HTERT RPE-1 (cell line): ENCODE measurements around the gene AP5Z1.

Source experiments
- in situ Hi-C: fragments of 300-500 bp; cut with MboI; formaldehyde crosslinking; loops from 4 replicates; pipeline ENCODE4 v1.14.3; 2020; ENCODE audit warnings: low sequenced_read_pairs

The AP5Z1 gene

GRCh38 chr7:4819560-4820404 lies 44.4 kb downstream of the AP5Z1 start:
- in situ Hi-C loops: no loop called here

GRCh38 chr7:4820405-4820966 lies 45.1 kb downstream of the AP5Z1 start:
- in situ Hi-C loops: no loop called here

DNA sequence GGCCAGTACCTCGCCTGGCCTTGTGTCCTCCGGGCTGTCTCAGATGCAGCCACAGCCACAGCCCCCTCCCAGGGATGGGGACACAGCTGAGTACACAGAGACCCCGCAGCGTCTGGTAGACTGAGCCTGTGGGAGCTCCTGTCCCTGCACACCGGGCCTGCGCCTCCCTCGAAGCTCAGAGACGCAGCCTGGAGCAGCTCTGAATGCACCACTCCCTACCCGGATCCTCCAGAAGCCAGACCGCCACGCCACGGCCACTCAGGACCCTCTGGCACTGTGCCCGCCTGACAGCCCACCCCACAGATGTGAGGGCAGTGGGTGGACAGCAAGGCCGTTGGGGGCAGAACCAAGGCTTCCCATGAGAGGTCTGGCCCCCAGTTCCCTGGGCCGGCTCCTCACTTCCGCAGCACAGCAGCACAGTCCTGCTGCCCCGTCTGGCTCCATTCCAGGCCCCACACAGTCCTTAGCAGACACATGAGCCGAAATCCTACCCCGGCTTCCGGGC lies 45.6 kb downstream of the AP5Z1 start:
- in situ Hi-C loops: no loop called here

- in situ Hi-C loops: no loop called here
Measured at GRCh38 chr7:4822677-4823076, 47.3 kb downstream of the AP5Z1 start.

DNA sequence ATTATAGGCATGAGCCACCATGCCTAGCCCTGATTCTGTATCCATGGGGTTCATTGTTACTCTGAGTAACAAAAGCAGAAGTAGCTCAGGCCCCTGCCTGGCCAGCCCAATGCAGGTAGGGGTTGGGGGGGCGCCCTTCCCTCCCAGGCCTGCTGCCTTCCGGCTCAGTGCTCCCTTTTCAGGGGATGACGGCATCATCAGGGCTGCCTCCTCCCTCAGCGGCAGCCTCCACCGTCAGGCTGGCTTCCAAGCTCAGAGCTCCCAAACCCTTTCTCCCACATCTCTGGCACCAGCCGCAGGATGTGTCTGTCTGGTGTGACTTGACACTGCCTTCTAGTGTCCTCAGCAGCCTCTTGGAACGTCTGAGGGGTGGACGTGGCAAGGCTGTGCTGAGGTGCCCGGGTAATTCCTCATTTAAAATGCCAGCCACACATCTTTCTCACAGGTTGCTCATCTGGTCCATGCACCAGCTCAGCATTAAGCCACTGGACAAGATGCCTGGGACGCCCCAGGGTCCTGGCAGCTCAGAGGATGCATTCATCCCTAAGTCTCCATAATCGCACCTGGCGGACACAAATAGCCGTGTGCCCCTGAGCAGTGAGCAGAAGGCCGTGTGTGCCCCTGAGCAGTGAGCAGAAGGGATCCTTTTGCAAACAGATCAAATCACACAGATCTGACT lies 48.2 kb downstream of the AP5Z1 start:
- in situ Hi-C loops: no loop called here

DNA sequence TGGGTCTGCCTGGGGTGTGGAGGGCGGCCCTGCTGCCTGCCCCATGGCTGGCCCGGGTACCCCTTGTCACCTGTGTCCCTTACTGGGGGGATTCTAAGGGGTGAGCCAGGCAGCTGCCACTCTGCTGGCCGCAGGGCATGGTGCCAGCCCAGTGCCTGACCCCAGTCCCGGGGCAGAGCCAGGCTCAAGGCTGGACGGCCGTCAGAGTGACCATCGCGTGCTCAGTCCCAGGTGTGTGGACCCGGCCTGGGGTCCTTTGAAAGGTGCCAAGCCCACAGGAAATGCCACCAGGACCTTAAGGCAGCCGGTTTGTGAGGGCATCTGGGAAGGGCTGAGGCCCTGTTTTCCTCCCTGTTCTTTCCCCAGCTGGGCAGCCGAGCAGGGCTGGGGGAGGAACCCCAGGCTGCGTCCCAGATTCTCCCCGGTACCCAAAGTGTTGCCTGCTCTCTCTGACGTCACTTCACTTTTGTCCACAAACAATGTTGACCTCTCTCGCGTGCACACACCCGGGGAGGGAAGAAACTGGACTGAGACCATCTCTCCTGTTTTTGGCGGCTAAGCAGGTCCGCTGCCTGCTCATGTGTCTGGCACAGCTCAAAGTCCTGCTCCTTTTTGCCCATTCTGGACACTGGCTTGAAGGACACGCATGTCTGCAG lies 48.8 kb downstream of the AP5Z1 start:
- in situ Hi-C loops: no loop called here

GRCh38 chr7:4825081-4825480 lies 49.7 kb downstream of the AP5Z1 start:
- in situ Hi-C loops: no loop called here

DNA sequence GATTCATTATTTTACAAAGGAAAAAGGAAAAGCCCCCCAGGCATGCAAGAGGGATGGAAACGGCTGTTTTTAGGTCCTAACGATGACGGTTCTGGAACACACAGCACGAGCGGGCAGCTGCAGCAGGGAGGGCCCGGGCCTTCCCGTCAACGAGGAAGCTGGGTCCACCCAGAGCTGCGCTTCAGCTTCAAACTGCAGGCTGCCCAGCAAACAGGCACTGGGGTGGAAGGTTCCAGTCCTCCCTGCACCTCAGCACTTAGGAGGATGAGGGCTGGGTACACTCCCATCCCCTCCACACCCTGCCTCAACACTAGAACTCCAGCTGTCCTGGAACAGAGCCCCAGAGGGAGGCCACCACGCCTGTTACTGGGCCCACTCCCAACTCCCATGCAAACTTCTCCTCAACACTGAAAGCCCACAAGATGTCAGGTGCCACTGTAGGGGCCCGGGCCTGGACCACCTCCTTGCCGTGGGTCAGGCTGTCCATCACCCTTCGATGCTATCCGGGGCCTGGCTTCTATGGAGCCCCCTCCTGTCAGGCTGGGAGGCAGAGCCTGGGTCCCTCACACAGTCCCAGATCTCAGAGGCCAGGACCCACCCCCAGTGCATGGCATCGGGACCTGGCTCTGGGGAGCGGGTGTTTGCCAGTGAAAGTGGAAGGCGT lies 53.4 kb downstream of the AP5Z1 start:
- in situ Hi-C loops: no loop called here

DNA sequence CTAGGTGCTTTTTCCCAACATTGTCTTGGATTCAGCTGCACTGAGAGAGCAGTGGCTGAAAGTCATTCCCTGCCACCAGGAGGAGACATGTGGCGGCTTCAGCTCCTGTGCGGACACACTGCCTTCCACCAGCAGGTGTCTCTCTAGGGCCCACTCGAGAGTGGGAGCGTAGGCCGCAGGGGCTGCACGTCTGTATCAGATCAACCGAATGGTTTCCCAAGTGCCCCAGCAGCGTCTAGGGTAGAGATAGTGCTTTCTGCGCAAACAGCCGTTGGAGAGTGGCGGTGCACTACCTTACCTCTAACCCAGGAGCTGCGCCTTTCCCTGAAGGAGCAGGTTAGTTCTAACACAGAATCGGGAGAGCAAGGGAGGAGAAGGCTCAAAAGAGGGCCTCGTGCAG lies 54.8 kb downstream of the AP5Z1 start:
- in situ Hi-C loops: no loop called here

DNA sequence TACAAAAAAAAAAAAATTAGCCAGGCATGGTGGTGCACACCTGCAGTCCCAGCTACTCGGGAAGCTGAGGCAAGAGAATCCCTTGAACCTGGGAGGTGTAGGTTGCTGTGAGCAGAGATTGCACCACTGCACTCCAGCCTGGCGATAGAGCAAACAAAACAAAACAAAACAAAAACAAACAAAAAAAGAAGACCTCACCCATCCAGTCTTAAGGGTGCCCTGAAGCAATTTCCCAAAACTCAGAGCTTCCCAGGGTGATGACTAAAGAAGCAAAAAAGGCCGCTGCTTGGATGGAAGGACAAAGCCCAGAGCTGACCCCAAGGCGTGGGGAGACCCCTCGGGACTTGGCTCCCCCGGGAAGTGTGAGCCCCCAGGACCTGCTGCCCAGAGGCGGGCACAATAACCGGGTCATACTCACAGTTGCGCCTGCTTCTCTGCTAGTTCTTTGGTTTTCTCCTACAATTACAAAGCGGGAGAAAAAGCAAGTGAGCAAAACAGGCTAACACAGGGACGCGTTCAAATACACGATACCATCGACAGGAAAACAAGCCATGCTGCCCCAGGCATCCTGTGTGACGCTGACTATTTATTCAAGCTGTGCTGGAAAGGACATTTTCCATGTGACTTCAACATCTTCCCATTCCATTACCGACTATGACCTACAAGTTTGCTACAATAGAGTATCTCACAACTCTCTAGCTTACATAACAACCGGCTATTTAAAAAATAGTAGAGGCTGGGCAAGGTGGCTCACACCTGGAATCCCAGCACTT lies 56.5 kb downstream of the AP5Z1 start:
- in situ Hi-C loops: no loop called here

- in situ Hi-C loops: no loop called here
Measured at GRCh38 chr7:4832711-4833110, 57.3 kb downstream of the AP5Z1 start.

- in situ Hi-C loops: no loop called here
Measured at GRCh38 chr7:4833176-4833575, 57.8 kb downstream of the AP5Z1 start.

DNA sequence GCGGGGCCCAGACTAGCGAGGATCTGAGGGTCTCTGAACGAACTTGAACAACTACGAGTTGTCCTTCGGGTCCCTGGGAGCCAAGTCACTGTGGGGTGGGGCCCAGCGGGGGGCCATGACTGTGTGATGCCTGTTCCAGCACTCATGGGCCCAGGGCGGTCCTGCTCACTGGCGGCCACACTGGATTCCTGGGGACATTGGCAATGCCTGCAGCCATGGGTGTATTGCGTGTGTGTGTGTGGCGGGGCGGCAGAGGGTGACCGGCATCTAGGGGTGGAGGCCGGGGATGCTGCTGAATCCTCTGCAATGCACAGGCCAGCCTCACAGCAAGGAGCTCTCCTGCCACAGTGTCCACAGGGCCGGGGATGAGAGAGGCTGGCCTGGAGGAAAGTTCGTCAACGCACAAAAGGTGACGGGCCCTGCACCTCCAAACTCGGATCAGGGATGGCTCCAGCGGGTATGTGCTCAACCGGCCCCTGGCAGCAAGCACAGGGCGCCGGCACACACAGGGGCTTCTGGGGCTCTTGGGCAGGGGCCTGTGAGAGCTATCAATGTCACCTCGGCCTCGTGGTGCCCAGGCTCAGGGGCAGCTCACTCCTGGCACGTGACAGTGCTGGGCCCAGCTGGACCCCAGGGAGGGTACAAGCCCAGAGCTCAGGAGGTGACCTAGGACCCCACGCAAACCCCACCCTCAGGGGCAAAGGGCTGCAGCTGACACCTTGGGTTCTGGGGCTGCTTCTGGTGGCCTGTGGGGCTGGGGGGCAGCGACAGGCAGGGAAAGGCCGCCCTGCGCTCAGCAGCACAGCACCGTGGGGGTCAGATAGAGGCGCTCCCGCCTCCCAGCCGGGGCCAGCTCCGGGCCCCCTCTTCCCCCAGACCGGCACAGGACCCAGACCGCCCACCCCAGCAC lies 58.5 kb downstream of the AP5Z1 start:
- in situ Hi-C loops: no loop called here

- in situ Hi-C loops: no loop called here
Measured at GRCh38 chr7:4834601-4835397, 59.4 kb downstream of the AP5Z1 start.

- in situ Hi-C loops: no loop called here
Measured at GRCh38 chr7:4835398-4836205, 60.2 kb downstream of the AP5Z1 start.

GRCh38 chr7:4836206-4836661 lies 60.8 kb downstream of the AP5Z1 start:
- in situ Hi-C loops: no loop called here

- in situ Hi-C loops: no loop called here
Measured at GRCh38 chr7:4837041-4837802, 61.8 kb downstream of the AP5Z1 start.
